ENCODE data around the gene TFCP2. TPM values are rescaled to one million over a fixed set of nuclear protein-coding genes. Genes with fewer than 3 reads are reported as not detected.

TFCP2 gene
- total RNA-seq, 1 experiment from 2014 or later: 27.3 TPM

DNA sequence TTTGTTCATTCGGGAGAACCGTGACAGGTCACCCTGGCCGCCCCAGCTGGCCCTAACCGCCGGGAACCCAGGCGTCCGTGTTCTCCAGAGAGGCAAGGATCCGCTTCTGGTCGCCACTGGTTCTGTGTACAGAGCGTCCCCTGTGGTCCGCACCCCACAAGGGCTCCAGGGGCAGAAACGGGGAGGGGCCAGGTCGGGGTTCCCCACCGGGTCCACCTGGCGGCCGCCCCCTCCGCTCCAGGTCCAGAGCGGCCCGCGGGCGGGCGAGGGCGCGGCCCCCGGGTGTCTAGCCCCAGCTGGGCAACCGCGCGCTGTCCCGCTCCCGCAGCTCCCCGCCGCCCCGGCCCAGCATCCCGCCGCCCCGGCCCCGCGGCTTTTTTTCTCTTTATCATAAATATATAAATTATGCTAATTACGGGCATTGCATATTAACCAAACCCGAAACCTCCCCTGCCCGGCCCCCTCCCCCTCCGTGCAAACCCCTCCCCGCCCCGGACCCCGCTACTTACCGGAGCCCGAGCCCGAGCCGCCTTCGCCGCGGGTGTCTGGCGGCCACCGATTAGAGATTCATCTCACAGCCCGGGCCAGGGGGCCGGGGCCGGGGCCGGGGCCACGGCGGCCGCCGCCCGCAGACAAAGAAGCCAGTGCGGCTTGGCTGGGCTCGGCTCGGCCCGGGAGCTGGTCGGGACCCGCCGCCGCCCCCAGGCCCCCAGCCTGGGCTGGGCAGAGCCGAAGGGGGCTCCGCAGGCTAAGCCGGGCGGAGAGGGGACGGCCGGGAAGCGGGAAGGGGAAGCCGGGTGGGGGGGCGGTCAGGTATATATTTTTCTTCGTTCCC is 44.4 kb upstream of the TFCP2 start:
- Histone ChIP-seq H3K27me3 (ENCODE audit: low read length) (no peaks in the 10 kb centered on the region), H3K9me3 (ENCODE audit: low read length) (no peaks in the 10 kb centered on the region), H3K79me2 (ENCODE audit: low read length) (no peaks in the 10 kb centered on the region), H2AFZ (ENCODE audit: low read length) (no peak overlapping the region), H3K4me2 (ENCODE audit: low read length) (peak overlapping the region; percentile 80), H3K9me2 (replicated peaks; ENCODE audit: low read length) (no peaks in the 10 kb centered on the region), H4K20me1 (ENCODE audit: low read length) (no peaks in the 10 kb centered on the region), H3K27ac (ENCODE audit: low read length) (no peak overlapping the region), H3F3A (ENCODE audit: low read length, unreplicated experiment) (no peaks in the 10 kb centered on the region), H3K4me1 (ENCODE audit: insufficient read depth, low read length) (no peaks in the 10 kb centered on the region), H3K36me3 (ENCODE audit: low read depth, low read length) (no peaks in the 10 kb centered on the region), H3K4me3 (ENCODE audit: low read length) (peak overlapping the region; percentile 66), H3K9ac (ENCODE audit: low read length) (peak overlapping the region; percentile 59; the same call in 1 of the 2 replicates)
- TF ChIP-seq EZH2phosphoT487 (IDR thresholded peaks at IDR 0.05; ENCODE audit: borderline replicate concordance, low read length) (no peak), EZH2 (IDR thresholded peaks at IDR 0.05; ENCODE audit: low read length, unreplicated experiment) (no peak)
- TF ChIP-seq, protein P1, sequence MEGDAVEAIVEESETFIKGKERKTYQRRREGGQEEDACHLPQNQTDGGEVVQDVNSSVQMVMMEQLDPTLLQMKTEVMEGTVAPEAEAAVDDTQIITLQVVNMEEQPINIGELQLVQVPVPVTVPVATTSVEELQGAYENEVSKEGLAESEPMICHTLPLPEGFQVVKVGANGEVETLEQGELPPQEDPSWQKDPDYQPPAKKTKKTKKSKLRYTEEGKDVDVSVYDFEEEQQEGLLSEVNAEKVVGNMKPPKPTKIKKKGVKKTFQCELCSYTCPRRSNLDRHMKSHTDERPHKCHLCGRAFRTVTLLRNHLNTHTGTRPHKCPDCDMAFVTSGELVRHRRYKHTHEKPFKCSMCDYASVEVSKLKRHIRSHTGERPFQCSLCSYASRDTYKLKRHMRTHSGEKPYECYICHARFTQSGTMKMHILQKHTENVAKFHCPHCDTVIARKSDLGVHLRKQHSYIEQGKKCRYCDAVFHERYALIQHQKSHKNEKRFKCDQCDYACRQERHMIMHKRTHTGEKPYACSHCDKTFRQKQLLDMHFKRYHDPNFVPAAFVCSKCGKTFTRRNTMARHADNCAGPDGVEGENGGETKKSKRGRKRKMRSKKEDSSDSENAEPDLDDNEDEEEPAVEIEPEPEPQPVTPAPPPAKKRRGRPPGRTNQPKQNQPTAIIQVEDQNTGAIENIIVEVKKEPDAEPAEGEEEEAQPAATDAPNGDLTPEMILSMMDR (conservative IDR thresholded peaks at IDR 0.05; ENCODE audit: low read depth, low read length): no peak
- POLR2A ChIA-PET (ENCODE audit: unreplicated experiment): interaction anchor here (0.5 to 0.6 kb wide), 2 partner anchors 413 to 684 kb away, joined by 3 to 4 read pairs; no protein-coding TSS in a partner anchor
- no peak for DNase-seq
- intact Hi-C loops (cut with micrococcal nuclease): no loop called here
- CTCF ChIA-PET: no interaction called here
- ATAC-seq: peak; percentile 28
- BruUV-seq (replicated peaks): no TSS peak

DNA sequence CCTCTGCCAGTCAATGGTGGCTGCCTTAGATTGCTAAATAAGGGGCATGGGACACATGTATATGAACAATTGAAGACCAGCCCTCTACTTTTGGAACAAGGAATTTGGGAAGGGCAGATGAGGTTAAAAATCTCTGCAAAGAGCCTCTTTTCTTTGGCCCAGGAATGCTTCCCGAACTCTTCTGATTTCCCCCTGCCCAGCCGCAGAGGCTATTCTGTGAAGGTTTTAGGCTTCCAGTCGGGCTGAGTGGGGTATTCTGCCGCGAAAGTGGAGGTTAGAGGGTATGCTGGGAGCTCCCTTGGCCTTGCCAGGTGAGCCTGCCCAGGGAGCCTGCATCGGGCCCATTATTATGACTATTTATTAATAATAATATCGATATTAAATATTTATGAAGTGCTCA is 43.7 kb upstream of the TFCP2 start:
- Histone ChIP-seq H4K20me1 (ENCODE audit: low read length) (no peaks in the 10 kb centered on the region), H3K27me3 (ENCODE audit: low read length) (no peaks in the 10 kb centered on the region), H3K9me2 (replicated peaks; ENCODE audit: low read length) (no peaks in the 10 kb centered on the region), H3K4me3 (ENCODE audit: low read length) (no peak overlapping the region; the same call in 1 of the 2 replicates), H3K4me1 (ENCODE audit: insufficient read depth, low read length) (no peaks in the 10 kb centered on the region), H3K9ac (ENCODE audit: low read length) (no peak overlapping the region), H3K4me2 (ENCODE audit: low read length) (no peak overlapping the region), H3K36me3 (ENCODE audit: low read depth, low read length) (no peaks in the 10 kb centered on the region), H3K9me3 (ENCODE audit: low read length) (no peaks in the 10 kb centered on the region), H2AFZ (ENCODE audit: low read length) (no peak overlapping the region), H3F3A (ENCODE audit: low read length, unreplicated experiment) (no peaks in the 10 kb centered on the region), H3K79me2 (ENCODE audit: low read length) (no peaks in the 10 kb centered on the region), H3K27ac (ENCODE audit: low read length) (no peak overlapping the region)
- CTCF ChIA-PET: no interaction called here
- DNase-seq (no peak), ATAC-seq (no peak)
- POLR2A ChIA-PET (ENCODE audit: unreplicated experiment): no interaction called here
- BruUV-seq (replicated peaks): no TSS peak
- TF ChIP-seq EZH2 (IDR thresholded peaks at IDR 0.05; ENCODE audit: low read length, unreplicated experiment): no peak
- TF ChIP-seq EZH2phosphoT487 (IDR thresholded peaks at IDR 0.05; ENCODE audit: borderline replicate concordance, low read length): no peak
- TF ChIP-seq, protein P1 (conservative IDR thresholded peaks at IDR 0.05; ENCODE audit: low read depth, low read length): no peak
- intact Hi-C loops (cut with micrococcal nuclease): no loop called here

DNA sequence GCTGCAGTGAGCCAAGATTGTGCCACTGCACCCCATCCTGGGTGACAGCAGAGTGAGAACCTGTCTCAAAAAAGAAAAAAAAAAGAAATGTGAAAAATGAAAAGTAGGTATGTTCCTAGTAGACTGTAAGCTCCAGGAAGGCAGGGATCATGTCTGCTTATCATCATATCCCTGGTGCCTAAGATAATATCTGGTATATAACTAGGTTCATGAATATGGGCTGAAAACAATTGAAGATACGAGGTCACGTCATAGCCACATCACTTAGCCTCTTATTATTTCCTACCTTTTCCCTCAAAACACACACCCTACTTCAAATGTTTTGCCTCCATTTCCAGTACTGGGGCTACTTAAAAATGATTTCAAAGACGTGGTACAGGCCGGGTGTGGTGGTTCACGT is 42.0 kb upstream of the TFCP2 start:
- BruUV-seq (replicated peaks): no TSS peak
- no peaks in the 10 kb centered on the region for H3K9me2 ChIP-seq (replicated peaks; ENCODE audit: low read length)
- H4K20me1 ChIP-seq (ENCODE audit: low read length): no peaks in the 10 kb centered on the region
- ChIA-PET POLR2A (ENCODE audit: unreplicated experiment) (no interaction called here), CTCF (no interaction called here)
- H2AFZ ChIP-seq (ENCODE audit: low read length): no peak overlapping the region
- TF ChIP-seq EZH2phosphoT487 (IDR thresholded peaks at IDR 0.05; ENCODE audit: borderline replicate concordance, low read length) (no peak), EZH2 (IDR thresholded peaks at IDR 0.05; ENCODE audit: low read length, unreplicated experiment) (no peak)
- TF ChIP-seq, protein P1 (conservative IDR thresholded peaks at IDR 0.05; ENCODE audit: low read depth, low read length): no peak
- H3K27me3 ChIP-seq (ENCODE audit: low read length): no peaks in the 10 kb centered on the region
- no peaks in the 10 kb centered on the region for H3K36me3 ChIP-seq (ENCODE audit: low read depth, low read length)
- ATAC-seq: no peak
- no peak overlapping the region for H3K9ac ChIP-seq (ENCODE audit: low read length)
- H3K27ac ChIP-seq (ENCODE audit: low read length): no peak overlapping the region
- H3K9me3 ChIP-seq (ENCODE audit: low read length): no peaks in the 10 kb centered on the region
- no peak for DNase-seq
- H3K4me3 ChIP-seq (ENCODE audit: low read length): no peak overlapping the region
- H3K4me1 ChIP-seq (ENCODE audit: insufficient read depth, low read length): no peaks in the 10 kb centered on the region
- no peaks in the 10 kb centered on the region for H3F3A ChIP-seq (ENCODE audit: low read length, unreplicated experiment)
- no peak overlapping the region for H3K4me2 ChIP-seq (ENCODE audit: low read length)
- intact Hi-C loops (cut with micrococcal nuclease): no loop called here
- no peaks in the 10 kb centered on the region for H3K79me2 ChIP-seq (ENCODE audit: low read length)
